ENCODE results near the gene RSPH3.

RSPH3 gene

DNA sequence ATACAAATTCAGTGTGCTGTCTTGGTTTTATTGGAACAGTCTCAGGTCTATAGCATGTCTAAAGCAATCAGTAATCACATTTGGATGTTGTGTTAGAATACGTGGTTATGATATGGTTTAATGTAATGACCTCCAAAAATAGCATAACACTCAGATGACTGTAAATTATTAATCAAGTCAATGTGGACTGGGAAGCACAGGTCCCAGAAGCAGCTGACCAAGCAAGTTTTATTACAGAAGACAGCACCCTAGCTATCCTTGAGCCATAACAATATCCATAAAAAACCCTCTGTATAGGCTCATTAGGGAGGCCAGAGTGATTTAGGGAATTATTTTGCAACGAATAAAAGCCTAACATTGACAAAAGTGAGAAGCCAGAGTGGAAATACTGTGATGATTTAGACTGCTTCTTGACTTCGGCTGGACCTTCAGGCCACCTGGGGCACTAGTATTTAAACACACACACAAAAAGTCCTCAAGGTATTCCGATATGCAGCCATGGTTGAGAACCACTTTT lies 66.9 kb downstream of the RSPH3 start:
- DNase-seq = no peak

DNA sequence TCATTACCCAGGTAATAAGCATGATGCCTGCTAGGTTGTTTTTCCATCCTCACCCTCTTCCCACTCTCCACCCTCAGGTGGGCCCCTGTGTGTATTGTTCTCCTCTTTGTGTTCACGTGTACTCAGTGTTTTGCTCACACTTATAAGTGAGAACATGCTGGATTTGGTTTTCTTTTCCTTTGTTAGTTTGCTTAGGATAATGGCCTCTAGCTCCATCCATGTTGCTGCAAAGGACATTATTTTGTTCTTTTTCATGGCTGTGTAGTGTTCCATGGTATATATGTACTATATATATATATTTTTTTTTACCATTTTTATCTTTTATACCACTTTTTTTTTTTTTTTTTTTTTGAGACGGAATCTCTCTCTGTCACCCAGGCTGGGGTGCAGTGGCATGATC lies 71.9 kb downstream of the RSPH3 start:
- no peak for DNase-seq

DNA sequence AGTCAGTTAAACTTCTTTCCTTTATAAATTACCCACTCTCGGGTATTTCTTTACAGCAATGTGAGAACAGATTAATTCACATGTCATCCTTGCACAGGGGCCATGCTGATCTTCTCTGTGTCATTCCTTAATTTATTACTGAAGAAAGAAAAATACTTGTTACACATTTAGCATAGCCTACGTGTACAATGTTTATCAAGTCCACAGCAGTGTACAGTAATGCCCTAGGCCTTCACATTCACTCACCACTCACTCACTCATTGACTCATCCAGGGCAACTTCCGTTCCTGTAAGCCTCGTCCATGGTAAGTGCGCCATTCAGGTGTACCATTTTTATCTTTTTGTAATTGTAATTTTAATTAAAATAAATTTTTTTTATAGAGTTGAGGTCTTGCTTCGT lies 73.6 kb downstream of the RSPH3 start:
- no peak for DNase-seq

DNA sequence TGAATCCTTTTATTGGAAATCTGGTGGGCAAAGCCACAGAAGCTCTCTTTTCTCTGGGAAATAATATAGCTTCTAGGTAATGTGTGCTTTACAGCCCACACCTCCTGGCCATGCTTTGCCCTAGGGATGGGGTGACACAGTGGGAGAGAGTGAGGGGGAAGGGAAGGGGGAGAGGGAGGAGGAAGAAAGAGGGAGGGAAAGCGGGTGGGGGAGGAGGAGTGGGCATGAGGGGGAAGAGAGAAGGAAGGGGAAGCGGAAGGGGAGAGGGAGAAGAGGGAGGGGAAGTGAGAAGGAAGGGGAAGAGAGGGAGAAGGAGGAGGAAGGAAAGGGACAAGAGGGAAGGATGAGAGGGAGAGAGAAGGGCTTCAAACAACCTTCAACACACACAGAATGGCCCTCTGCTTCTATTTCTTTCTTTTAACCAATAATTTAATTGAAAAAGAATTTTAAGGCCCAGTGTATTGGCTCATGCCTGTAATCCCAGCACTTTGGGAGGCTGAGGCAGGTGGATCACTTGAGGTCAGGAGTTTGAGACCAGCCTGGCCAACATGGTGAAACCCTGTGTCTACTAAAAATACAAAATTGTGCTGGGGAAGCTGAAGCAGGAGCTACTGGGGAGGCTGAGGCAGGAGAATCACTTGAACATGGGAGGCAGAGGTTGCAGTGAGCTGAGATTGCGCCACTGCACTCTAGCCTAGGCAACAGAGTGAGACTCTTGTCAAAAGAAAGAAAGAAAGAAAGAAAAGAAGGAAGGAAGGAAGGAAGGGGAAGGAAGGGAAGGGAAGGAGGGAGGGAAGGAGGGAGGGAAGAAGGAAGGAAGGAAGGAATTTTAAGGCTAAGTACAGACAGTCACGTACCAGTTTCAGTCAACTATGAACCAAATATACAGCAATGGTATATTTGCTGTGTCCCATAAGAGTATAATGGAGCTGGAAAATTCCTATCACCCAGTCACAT lies 75.2 kb downstream of the RSPH3 start:
- DNase-seq = no peak

DNA sequence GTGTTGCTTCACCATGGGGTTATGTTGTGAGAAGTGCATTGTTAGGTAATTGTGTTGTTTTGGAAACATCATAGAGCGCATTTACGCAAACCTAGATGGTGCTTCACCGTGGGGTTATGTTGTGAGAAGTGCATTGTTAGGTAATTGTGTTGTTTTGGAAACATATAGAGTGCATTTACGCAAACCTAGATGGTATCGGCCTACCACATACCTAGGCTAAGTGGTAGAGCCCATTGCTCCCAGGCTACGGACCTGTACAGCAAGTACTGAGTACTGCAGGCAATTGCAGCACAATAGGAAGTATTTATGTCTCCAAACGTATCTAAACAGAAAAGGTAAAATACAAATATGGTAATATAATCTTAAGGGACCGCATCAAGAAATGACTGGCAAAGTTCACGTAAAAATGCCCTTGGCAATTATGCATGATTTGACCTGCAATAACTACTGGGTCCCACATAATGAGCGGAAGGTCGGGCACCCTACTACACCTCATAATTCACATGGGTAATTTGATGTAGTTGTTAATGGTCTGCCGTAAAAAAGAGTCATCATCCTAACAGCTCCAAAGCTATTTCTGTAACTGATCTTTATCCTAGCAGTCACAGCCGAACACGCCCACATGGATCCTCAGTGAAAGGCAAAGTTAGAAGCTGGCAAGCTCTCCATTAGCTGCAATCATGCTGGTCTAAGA lies 76.0 kb downstream of the RSPH3 start:
- DNase-seq = peak in 1 of 2 donors; percentile 12
